ENCODE measurements around the gene FOXRED2.
A peak's percentile ranks its signal among the peaks of the same experiment; 100 is the strongest.
"Not testable (repeated sequence)": the region's sequence is repeated elsewhere in the genome, so short reads cannot be mapped to it uniquely, and the experiment has no call there.

Gene FOXRED2

GRCh38 chr22:36469094-36469710, 37.6 kb downstream of the FOXRED2 start:
- DNase-seq (ENCODE audit: low read depth), result no peak

- no peak for DNase-seq (ENCODE audit: low read depth)
These were observed 38.9 kb downstream of the FOXRED2 start for GRCh38 chr22:36467946-36468345.

- DNase-seq (ENCODE audit: low read depth), result no peak
These were observed 39.6 kb downstream of the FOXRED2 start for GRCh38 chr22:36467042-36467810.

GRCh38 chr22:36466258-36466657, 40.6 kb downstream of the FOXRED2 start:
- no peak for DNase-seq (ENCODE audit: low read depth)

- no peak for DNase-seq (ENCODE audit: low read depth)
These were observed 41.4 kb downstream of the FOXRED2 start for GRCh38 chr22:36465232-36466021.

- DNase-seq (ENCODE audit: low read depth), result no peak
These were observed 42.1 kb downstream of the FOXRED2 start for GRCh38 chr22:36464715-36465231.

- no peak for DNase-seq (ENCODE audit: low read depth)
These were observed 43.1 kb downstream of the FOXRED2 start for GRCh38 chr22:36463783-36464184.

- DNase-seq (ENCODE audit: low read depth), result no peak
These were observed 44.9 kb downstream of the FOXRED2 start for GRCh38 chr22:36461665-36462649.

- no peak for DNase-seq (ENCODE audit: low read depth)
These were observed 46.6 kb downstream of the FOXRED2 start for GRCh38 chr22:36460202-36460601.

GRCh38 chr22:36457688-36458450, 49.0 kb downstream of the FOXRED2 start:
- DNase-seq (ENCODE audit: low read depth), result no peak

GRCh38 chr22:36456464-36456845, 50.4 kb downstream of the FOXRED2 start:
- no peak for DNase-seq (ENCODE audit: low read depth)

GRCh38 chr22:36455571-36456463, 51.0 kb downstream of the FOXRED2 start:
- DNase-seq (ENCODE audit: low read depth), result no peak

- DNase-seq (ENCODE audit: low read depth), result peak; percentile 92
These were observed 51.8 kb downstream of the FOXRED2 start for GRCh38 chr22:36454916-36455570.

- DNase-seq (ENCODE audit: low read depth), result no peak
These were observed 52.9 kb downstream of the FOXRED2 start for GRCh38 chr22:36453855-36454378.

GRCh38 chr22:36452978-36453607, 53.7 kb downstream of the FOXRED2 start:
- DNase-seq (ENCODE audit: low read depth), result not testable (repeated sequence)

- DNase-seq (ENCODE audit: low read depth), result no peak
These were observed 54.4 kb downstream of the FOXRED2 start for GRCh38 chr22:36452250-36452977.

- DNase-seq (ENCODE audit: low read depth), result not testable (repeated sequence)
These were observed 55.9 kb downstream of the FOXRED2 start for GRCh38 chr22:36450923-36451322.

All from stimulated activated CD8-positive, alpha-beta memory T cell treated with anti-CD3 and anti-CD28 coated beads, Interleukin-15, amount 100 ng/mL, for 1 hour (primary cell).